Thyroid gland (tissue), 4 donors: ENCODE data around the gene CPXM2. TPM values are rescaled to one million over a fixed set of nuclear protein-coding genes. Genes with fewer than 3 reads are reported as not detected.

ENCODE experiments used
- DNase-seq, 2 donors: peaks; one replicate each; pipeline ENCODE4 v3.0.0-alpha.2; 2019
- H3K27ac ChIP-seq, 3 donors: fragments of 200-600 bp; sonication (generic); 1 replicate in 2 of 3; 2 replicates in 1 of 3; pipeline ENCODE4 v1.5.1; 2016 to 2019; ENCODE audit warnings: mild to moderate bottlenecking in 1 of 3, moderate library complexity in 1 of 3
- H3K27me3 ChIP-seq: fragments of 200-600 bp; sonication (generic); one replicate; pipeline ENCODE4 v1.5.1; 2019
- H3K36me3 ChIP-seq, 2 donors: fragments of 200-600 bp; sonication (generic); one replicate each; pipeline ENCODE4 v1.5.1; 2016 to 2019
- H3K4me1 ChIP-seq, 2 donors: fragments of 200-600 bp; sonication (generic); one replicate each; pipeline ENCODE4 v1.5.1; 2017 to 2019
- H3K4me3 ChIP-seq, 3 donors: fragments of 200-600 bp; sonication (generic); replicated peaks in 1 of 3; 1 replicate in 2 of 3; 2 replicates in 1 of 3; pipeline ENCODE4 v1.5.1; 2016; ENCODE audit warnings: mild to moderate bottlenecking in 1 of 3
- H3K9me3 ChIP-seq: fragments of 200-600 bp; sonication (generic); one replicate; pipeline ENCODE4 v1.5.1; 2017
- POLR2A ChIP-seq, 2 donors: fragments of 450-650 bp; IDR thresholded peaks; one replicate each; pipeline ENCODE4 v1.6.1; 2017; ENCODE audit warnings: antibody characterized with exemption in 2 of 2, mild to moderate bottlenecking in 2 of 2, moderate library complexity in 1 of 2
- WGBS, 2 donors: methylation state at CpG; one replicate each; pipeline ENCODE4 v1.1.5; 2017; 5-methylcytosine and 5-hydroxymethylcytosine counted together
- intact Hi-C: fragments of 100-400 bp; cut with DNase I; formaldehyde crosslinking; loops from one replicate; pipeline ENCODE4 v1.15.1; 2023
- total RNA-seq, 4 donors: library from RNA; depleted of rRNA; stranded (reverse); fragments of >200 nt; gene quantifications; one replicate each; pipeline ENCODE4 v1.2.3, GENCODE V29; 2016
- TF ChIP-seq, protein P1 (sequence below), 6 experiments: fragments of 200-600 bp in 3 of 6; fragments of 450-650 bp in 3 of 6; sonication (generic) in 3 of 6; IDR thresholded peaks; one replicate each; pipeline ENCODE4 v1.5.1; 2016 to 2019; ENCODE audit warnings: antibody characterized with exemption in 6 of 6, mild to moderate bottlenecking in 2 of 6, inconsistent platforms in 1 of 6, moderate library complexity in 1 of 6

Gene CPXM2
- total RNA-seq, 4 donors from 2014 or later = 6.3 to 11.6 (median 8.5) TPM

DNA sequence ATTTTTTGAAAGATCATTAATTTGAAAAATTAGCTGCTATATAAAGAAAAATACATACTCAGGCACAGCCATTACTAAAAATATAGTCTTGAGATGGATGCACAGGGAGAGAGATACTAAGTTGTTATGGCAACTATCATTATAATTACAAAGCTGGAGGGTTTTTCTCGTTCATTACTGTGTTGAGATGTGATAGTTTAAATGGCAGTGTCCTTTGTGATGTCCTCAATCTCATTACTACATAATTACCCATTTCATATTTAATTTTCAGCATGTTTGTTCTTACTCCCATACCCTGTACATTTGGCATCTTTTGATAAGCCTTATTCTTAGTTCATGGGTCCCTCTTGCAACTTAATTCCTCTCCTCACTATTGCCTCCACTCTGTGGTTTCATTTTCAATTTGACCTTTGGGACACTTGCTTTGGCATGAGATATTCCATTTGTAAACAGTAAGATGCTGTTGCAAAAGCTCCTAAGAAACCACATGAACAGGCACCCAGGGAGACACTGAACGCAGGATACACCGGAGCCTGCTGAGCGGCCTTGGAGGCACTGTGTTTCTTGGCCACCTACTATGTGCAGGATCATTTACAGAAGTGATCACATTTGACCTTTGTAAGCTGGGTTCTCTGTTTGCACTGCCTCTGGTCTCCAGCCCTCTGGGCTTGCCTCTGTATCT is 4.8 kb upstream of the CPXM2 start:
- H3K27ac ChIP-seq = no peak overlapping the region
- no peaks in the 10 kb centered on the region for H3K4me1 ChIP-seq
- no peak overlapping the region for H3K4me3 ChIP-seq
- WGBS, 2 donors = 66 to 82% methylated on average over 4 of the region's 4 CpGs
- H3K9me3 ChIP-seq = no peaks in the 10 kb centered on the region
- TF ChIP-seq POLR2A (IDR thresholded peaks at IDR 0.05) = no peak
- TF ChIP-seq, protein P1, sequence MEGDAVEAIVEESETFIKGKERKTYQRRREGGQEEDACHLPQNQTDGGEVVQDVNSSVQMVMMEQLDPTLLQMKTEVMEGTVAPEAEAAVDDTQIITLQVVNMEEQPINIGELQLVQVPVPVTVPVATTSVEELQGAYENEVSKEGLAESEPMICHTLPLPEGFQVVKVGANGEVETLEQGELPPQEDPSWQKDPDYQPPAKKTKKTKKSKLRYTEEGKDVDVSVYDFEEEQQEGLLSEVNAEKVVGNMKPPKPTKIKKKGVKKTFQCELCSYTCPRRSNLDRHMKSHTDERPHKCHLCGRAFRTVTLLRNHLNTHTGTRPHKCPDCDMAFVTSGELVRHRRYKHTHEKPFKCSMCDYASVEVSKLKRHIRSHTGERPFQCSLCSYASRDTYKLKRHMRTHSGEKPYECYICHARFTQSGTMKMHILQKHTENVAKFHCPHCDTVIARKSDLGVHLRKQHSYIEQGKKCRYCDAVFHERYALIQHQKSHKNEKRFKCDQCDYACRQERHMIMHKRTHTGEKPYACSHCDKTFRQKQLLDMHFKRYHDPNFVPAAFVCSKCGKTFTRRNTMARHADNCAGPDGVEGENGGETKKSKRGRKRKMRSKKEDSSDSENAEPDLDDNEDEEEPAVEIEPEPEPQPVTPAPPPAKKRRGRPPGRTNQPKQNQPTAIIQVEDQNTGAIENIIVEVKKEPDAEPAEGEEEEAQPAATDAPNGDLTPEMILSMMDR (IDR thresholded peaks at IDR 0.05) = no peak
- DNase-seq = no peak
- intact Hi-C loops = no loop called here
- H3K27me3 ChIP-seq = no peaks in the 10 kb centered on the region
- no peaks in the 10 kb centered on the region for H3K36me3 ChIP-seq

DNA sequence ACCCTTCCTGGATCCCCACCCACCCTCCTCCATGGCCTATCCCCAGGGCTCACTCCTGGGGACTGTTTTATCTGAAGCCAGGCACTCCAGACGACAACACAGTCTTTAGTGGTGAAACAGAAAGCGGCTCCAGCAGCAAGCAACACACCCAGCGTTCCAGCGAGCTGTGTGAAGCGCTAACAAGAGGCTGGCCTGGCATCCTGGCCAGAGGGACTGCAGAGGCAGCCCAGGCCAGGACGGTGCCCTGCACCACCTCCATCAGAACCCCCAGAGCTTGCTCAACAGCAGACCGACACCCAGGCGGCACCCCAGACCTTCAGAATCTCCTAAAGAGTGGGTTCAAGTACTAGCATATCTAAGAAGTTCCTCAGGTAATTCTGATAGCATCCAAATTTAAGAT is 2.0 kb upstream of the CPXM2 start:
- H3K27ac ChIP-seq = no peak overlapping the region
- no peak overlapping the region for H3K4me3 ChIP-seq
- DNase-seq = no peak
- H3K36me3 ChIP-seq = no peaks in the 10 kb centered on the region
- H3K9me3 ChIP-seq = no peaks in the 10 kb centered on the region
- 80 to 83% methylated on average over 1 to 8 of the region's 8 CpGs for WGBS, 2 donors
- no peaks in the 10 kb centered on the region for H3K4me1 ChIP-seq
- intact Hi-C loops = no loop called here
- no peak for TF ChIP-seq POLR2A (IDR thresholded peaks at IDR 0.05)
- TF ChIP-seq, protein P1 (IDR thresholded peaks at IDR 0.05) = no peak
- no peaks in the 10 kb centered on the region for H3K27me3 ChIP-seq

DNA sequence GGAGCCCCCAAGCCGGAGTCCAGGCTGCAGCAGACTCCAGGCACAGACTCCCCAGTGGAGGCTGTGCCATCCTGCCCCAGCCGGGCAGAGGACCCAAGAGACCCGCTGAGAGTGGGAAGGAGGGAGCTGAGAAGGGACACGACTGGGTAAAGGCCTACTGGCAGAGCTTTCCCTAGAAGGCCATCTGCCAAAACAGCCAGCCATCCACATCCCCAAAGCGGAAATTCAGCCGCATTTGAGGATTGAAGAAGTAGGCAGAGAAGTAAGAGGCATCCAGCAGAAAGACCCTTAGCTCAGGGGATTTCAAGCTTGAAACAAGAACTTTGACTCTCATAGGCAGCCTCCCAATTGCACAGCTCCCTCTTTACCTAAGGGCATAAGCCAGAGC is 857 bp downstream of the CPXM2 start:
- Histone ChIP-seq H3K27ac (peak overlapping the region in 2 of 3 donors; percentile 18 to 74), H3K4me1 (no peaks in the 10 kb centered on the region), H3K36me3 (no peaks in the 10 kb centered on the region), H3K4me3 (peak overlapping the region in 1 of 3 donors; percentile 18), H3K27me3 (no peaks in the 10 kb centered on the region), H3K9me3 (no peaks in the 10 kb centered on the region)
- WGBS, 2 donors = 48 to 68% methylated on average over 4 to 6 of the region's 6 CpGs
- no peak for DNase-seq
- TF ChIP-seq POLR2A (IDR thresholded peaks at IDR 0.05) = no peak
- TF ChIP-seq, protein P1 (IDR thresholded peaks at IDR 0.05) = no peak
- intact Hi-C loops = no loop called here

DNA sequence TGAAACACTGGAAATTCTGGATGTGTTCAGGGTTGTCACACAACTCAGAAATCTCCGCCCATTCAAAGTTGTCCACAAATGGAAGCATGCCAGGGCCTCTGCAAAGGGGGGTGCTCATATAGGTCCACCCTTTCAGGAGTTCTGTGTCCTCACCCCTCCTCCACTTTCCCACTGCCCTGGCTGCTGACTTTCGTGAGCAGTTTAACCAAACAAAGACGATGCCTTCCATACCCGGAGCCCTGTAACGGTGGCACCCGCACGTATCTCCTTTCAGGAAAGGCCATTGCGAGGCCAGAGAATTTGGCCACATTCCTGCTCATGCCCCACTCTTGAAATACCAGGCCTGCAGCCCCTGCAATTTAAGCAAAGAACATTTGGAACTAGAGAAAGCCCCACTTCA is 1.4 kb downstream of the CPXM2 start:
- TF ChIP-seq, protein P1 (IDR thresholded peaks at IDR 0.05) = no peak
- no peak for TF ChIP-seq POLR2A (IDR thresholded peaks at IDR 0.05)
- Histone ChIP-seq H3K4me3 (no peak overlapping the region), H3K27me3 (no peaks in the 10 kb centered on the region), H3K9me3 (no peaks in the 10 kb centered on the region), H3K4me1 (no peaks in the 10 kb centered on the region), H3K27ac (peak overlapping the region in 2 of 3 donors; percentile 18 to 74), H3K36me3 (no peaks in the 10 kb centered on the region)
- WGBS, 2 donors = 42 to 52% methylated on average over 8 of the region's 8 CpGs
- DNase-seq = no peak
- intact Hi-C loops = no loop called here

DNA sequence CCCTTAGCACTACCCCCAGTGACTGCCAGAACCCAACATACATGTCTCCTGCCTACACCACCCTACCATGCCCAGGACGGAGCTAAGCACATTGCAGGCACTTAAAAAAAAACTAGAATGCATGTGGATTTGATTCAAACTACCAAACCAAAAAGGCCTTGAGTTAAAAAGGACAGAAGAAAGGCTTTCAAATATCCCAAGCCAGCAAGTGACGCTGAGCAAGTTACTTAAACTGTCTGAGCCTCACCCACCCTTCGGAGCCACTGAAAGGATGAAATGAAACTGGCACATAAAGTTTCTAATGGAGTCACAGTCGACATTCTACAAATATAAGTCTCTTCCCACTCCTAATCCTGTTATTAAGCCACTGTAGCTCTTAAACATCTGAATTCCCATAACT is 1.8 kb downstream of the CPXM2 start:
- TF ChIP-seq, protein P1 (IDR thresholded peaks at IDR 0.05) = no peak
- TF ChIP-seq POLR2A (IDR thresholded peaks at IDR 0.05) = no peak
- DNase-seq = no peak
- H3K36me3 ChIP-seq = no peaks in the 10 kb centered on the region
- 69 to 74% methylated on average over 4 of the region's 4 CpGs for WGBS, 2 donors
- no peak overlapping the region for H3K27ac ChIP-seq
- intact Hi-C loops = no loop called here
- H3K27me3 ChIP-seq = no peaks in the 10 kb centered on the region
- H3K4me3 ChIP-seq = no peak overlapping the region
- no peaks in the 10 kb centered on the region for H3K4me1 ChIP-seq
- no peaks in the 10 kb centered on the region for H3K9me3 ChIP-seq
